Fibroblast of lung (primary cell): ENCODE measurements around the gene WDFY2. TPM values are rescaled to one million over a fixed set of nuclear protein-coding genes. Genes with fewer than 3 reads are reported as not detected.

Experiments used
- DNase-seq, 2 donors: peaks; one replicate each; pipeline versions ENCODE4 v3.0.0 to v3.0.0-alpha.2; 2010; ENCODE audit warnings: low read depth in 2 of 2
- H2AFZ ChIP-seq: 2 replicates; pipeline ENCODE4 v1.5.1; 2012; ENCODE audit warnings: low read length, control low read depth, inconsistent platforms
- H3K27ac ChIP-seq: 2 replicates; pipeline ENCODE4 v1.5.1; 2011; ENCODE audit warnings: low read length, control low read depth; ENCODE audit not compliant: insufficient read depth
- H3K27me3 ChIP-seq: 2 replicates; pipeline ENCODE4 v1.5.1; 2011; ENCODE audit warnings: mild to moderate bottlenecking, low read length; ENCODE audit not compliant: control insufficient read depth, insufficient read depth
- H3K36me3 ChIP-seq: 2 replicates; pipeline ENCODE4 v1.5.1; 2011; ENCODE audit warnings: low read length; ENCODE audit not compliant: control insufficient read depth, insufficient read depth
- H3K4me1 ChIP-seq: 2 replicates; pipeline ENCODE4 v1.5.1; 2011; ENCODE audit warnings: low read length; ENCODE audit not compliant: control insufficient read depth, insufficient read depth; ENCODE audit errors: extremely low read depth
- H3K4me2 ChIP-seq: 2 replicates; pipeline ENCODE4 v1.5.1; 2011; ENCODE audit warnings: low read length, control low read depth; ENCODE audit not compliant: insufficient read depth; ENCODE audit errors: extremely low read depth
- H3K4me3 ChIP-seq, 4 experiments: fragments of 200-600 bp in 1 of 4; sonication (generic) in 1 of 4; replicated peaks in 1 of 4; 2 replicates each; pipeline ENCODE4 v1.5.1; 2011 to 2016; ENCODE audit warnings: low read length in 4 of 4, low read depth in 3 of 4, mild to moderate bottlenecking in 3 of 4, control low read depth in 2 of 4, inconsistent platforms in 1 of 4, mixed read lengths in 1 of 4; ENCODE audit not compliant: insufficient read depth in 1 of 4; ENCODE audit errors: control extremely low read depth in 1 of 4
- H3K79me2 ChIP-seq: 2 replicates; pipeline ENCODE4 v1.5.1; 2012; ENCODE audit warnings: mild to moderate bottlenecking, low read length, inconsistent platforms; ENCODE audit not compliant: control insufficient read depth, insufficient read depth
- H3K9ac ChIP-seq: 2 replicates; pipeline ENCODE4 v1.5.1; 2011; ENCODE audit warnings: mild to moderate bottlenecking, low read length, control low read depth; ENCODE audit not compliant: insufficient read depth
- H3K9me3 ChIP-seq: 2 replicates; pipeline ENCODE4 v1.5.1; 2012; ENCODE audit warnings: low read depth, low read length; ENCODE audit not compliant: control insufficient read depth, insufficient read depth
- H4K20me1 ChIP-seq: 2 replicates; pipeline ENCODE4 v1.5.1; 2011; ENCODE audit warnings: low read length; ENCODE audit not compliant: control insufficient read depth, insufficient read depth; ENCODE audit errors: extremely low read depth
- EZH2 ChIP-seq: IDR thresholded peaks from 2 replicates; pipeline ENCODE4 v1.5.1; 2012; ENCODE audit warnings: low read length, control low read depth, mild to moderate bottlenecking; ENCODE audit errors: missing control alignments
- polyA plus RNA-seq, 2 donors: library from polyadenylated mRNA; depleted of rRNA in 1 of 2; stranded (reverse) in 1 of 2; unstranded in 1 of 2; fragments of >200 nt; gene quantifications; 2 replicates each; pipeline ENCODE4 v1.2.1, GENCODE V29; 2011 to 2012; ENCODE audit warnings: missing spikeins in 1 of 2
- total RNA-seq: library from RNA; depleted of rRNA; stranded (reverse); fragments of >200 nt; gene quantifications from 2 replicates; pipeline ENCODE4 v1.2.1, GENCODE V29; 2014
- TF ChIP-seq, protein P1 (sequence below), 2 donors: IDR thresholded peaks in 1 of 2; conservative IDR thresholded peaks in 1 of 2; 1 replicate in 1 of 2; 2 replicates in 1 of 2; pipeline ENCODE4 v1.5.1; 2011 to 2012; ENCODE audit warnings: low read length in 2 of 2, control low read depth in 1 of 2, inconsistent platforms in 1 of 2, low read depth in 1 of 2, mild to moderate bottlenecking in 1 of 2

The WDFY2 gene
- total and polyA plus RNA-seq, 2 donors (not counting 1 experiment from before 2014, with no cell fraction given) = 4.9 to 9.2 TPM

- H3K4me2 ChIP-seq = no peak overlapping the region
- no peaks in the 10 kb centered on the region for H3K9me3 ChIP-seq
- no peak overlapping the region for H2AFZ ChIP-seq
- no peak overlapping the region for H3K27ac ChIP-seq
- TF ChIP-seq, protein P1, sequence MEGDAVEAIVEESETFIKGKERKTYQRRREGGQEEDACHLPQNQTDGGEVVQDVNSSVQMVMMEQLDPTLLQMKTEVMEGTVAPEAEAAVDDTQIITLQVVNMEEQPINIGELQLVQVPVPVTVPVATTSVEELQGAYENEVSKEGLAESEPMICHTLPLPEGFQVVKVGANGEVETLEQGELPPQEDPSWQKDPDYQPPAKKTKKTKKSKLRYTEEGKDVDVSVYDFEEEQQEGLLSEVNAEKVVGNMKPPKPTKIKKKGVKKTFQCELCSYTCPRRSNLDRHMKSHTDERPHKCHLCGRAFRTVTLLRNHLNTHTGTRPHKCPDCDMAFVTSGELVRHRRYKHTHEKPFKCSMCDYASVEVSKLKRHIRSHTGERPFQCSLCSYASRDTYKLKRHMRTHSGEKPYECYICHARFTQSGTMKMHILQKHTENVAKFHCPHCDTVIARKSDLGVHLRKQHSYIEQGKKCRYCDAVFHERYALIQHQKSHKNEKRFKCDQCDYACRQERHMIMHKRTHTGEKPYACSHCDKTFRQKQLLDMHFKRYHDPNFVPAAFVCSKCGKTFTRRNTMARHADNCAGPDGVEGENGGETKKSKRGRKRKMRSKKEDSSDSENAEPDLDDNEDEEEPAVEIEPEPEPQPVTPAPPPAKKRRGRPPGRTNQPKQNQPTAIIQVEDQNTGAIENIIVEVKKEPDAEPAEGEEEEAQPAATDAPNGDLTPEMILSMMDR (conservative IDR thresholded peaks at IDR 0.05 in 1 of 2, IDR thresholded peaks at IDR 0.05 in 1 of 2; ENCODE audit: low read depth in 1 of 2, low read length in 2 of 2) = no peak
- no peak for TF ChIP-seq EZH2
- H3K36me3 ChIP-seq = no peaks in the 10 kb centered on the region
- no peak overlapping the region for H3K9ac ChIP-seq
- no peaks in the 10 kb centered on the region for H3K27me3 ChIP-seq
- DNase-seq = no peak
- no peaks in the 10 kb centered on the region for H4K20me1 ChIP-seq
- no peaks in the 10 kb centered on the region for H3K79me2 ChIP-seq
- no peaks in the 10 kb centered on the region for H3K4me1 ChIP-seq
- H3K4me3 ChIP-seq = no peak overlapping the region
Measured at GRCh38 chr13:51776179-51776578, 191.9 kb downstream of the WDFY2 start.

GRCh38 chr13:51777921-51778320 is 193.7 kb downstream of the WDFY2 start:
- Histone ChIP-seq H3K79me2 (no peaks in the 10 kb centered on the region), H3K9ac (no peak overlapping the region), H3K27me3 (no peaks in the 10 kb centered on the region), H3K36me3 (no peaks in the 10 kb centered on the region), H3K27ac (no peak overlapping the region), H3K4me3 (no peak overlapping the region), H3K4me2 (no peak overlapping the region), H3K9me3 (no peaks in the 10 kb centered on the region), H2AFZ (no peak overlapping the region), H4K20me1 (no peaks in the 10 kb centered on the region), H3K4me1 (no peaks in the 10 kb centered on the region)
- no peak for DNase-seq
- TF ChIP-seq, protein P1 (conservative IDR thresholded peaks at IDR 0.05 in 1 of 2, IDR thresholded peaks at IDR 0.05 in 1 of 2; ENCODE audit: low read depth in 1 of 2, low read length in 2 of 2) = no peak
- no peak for TF ChIP-seq EZH2

- Histone ChIP-seq H4K20me1 (no peaks in the 10 kb centered on the region), H3K9me3 (no peaks in the 10 kb centered on the region), H3K9ac (no peak overlapping the region), H3K4me3 (no peak overlapping the region), H3K27me3 (no peaks in the 10 kb centered on the region), H3K79me2 (no peaks in the 10 kb centered on the region), H3K27ac (no peak overlapping the region), H3K36me3 (no peaks in the 10 kb centered on the region), H3K4me2 (no peak overlapping the region), H2AFZ (no peak overlapping the region), H3K4me1 (no peaks in the 10 kb centered on the region)
- no peak for DNase-seq
- TF ChIP-seq, protein P1 (conservative IDR thresholded peaks at IDR 0.05 in 1 of 2, IDR thresholded peaks at IDR 0.05 in 1 of 2; ENCODE audit: low read depth in 1 of 2, low read length in 2 of 2) = no peak
- no peak for TF ChIP-seq EZH2
Measured at GRCh38 chr13:51778392-51778791, 194.1 kb downstream of the WDFY2 start.
